H1 (cell line): ENCODE measurements around the gene GFOD1.

Experiments used
- BRCA1 ChIP-seq: IDR thresholded peaks from 2 replicates; pipeline ENCODE4 v1.6.1; 2012; ENCODE audit warnings: low read depth, low read length, improper control_type of control experiment
- CTCF ChIP-seq, 3 experiments: IDR thresholded peaks; 1 replicate in 2 of 3; 2 replicates in 1 of 3; pipeline versions ENCODE4 v1.5.1 to v1.6.1; 2011; ENCODE audit warnings: low read length in 3 of 3, mild to moderate bottlenecking in 3 of 3, inconsistent platforms in 2 of 3, low read depth in 1 of 3, moderate library complexity in 1 of 3; ENCODE audit not compliant: insufficient read depth in 1 of 3; ENCODE audit errors: control extremely low read depth in 1 of 3
- KDM1A ChIP-seq: fragments of 200-600, 300-600 bp; sonication (generic); IDR thresholded peaks from 2 replicates; pipeline ENCODE4 v1.7.1; 2016; ENCODE audit warnings: mild to moderate bottlenecking, low read length, borderline replicate concordance
- TCF12 ChIP-seq: IDR thresholded peaks from 2 replicates; pipeline ENCODE4 v1.6.1; 2011; ENCODE audit warnings: low read depth, mild to moderate bottlenecking, low read length

- TF ChIP-seq TCF12 (no peak), BRCA1 (no peak), KDM1A (no peak), CTCF (IDR thresholded peaks at IDR 0.05; ENCODE audit: control extremely low read depth in 1 of 3, insufficient read depth in 1 of 3, low read depth in 1 of 3, low read length in 3 of 3) (no peak)
Observed at GRCh38 chr6:13413900-13414555, 73.4 kb downstream of the GFOD1 start.
